Stimulated activated CD4-positive, alpha-beta T cell treated with anti-CD3 and anti-CD28 coated beads, Interleukin-12 subunit alpha, Interleukin-12 subunit beta, amount 100 ng/mL, for 48 hours (primary cell): ENCODE results near the gene EDN2.
A peak's percentile ranks its signal among the peaks of the same experiment; 100 is the strongest.

Source experiments
- DNase-seq, 3 donors: peaks; one replicate each; pipeline ENCODE4 v3.0.0-alpha.2; 2020; ENCODE audit warnings: low read depth in 2 of 3, low spot score in 1 of 3

EDN2 gene

DNA sequence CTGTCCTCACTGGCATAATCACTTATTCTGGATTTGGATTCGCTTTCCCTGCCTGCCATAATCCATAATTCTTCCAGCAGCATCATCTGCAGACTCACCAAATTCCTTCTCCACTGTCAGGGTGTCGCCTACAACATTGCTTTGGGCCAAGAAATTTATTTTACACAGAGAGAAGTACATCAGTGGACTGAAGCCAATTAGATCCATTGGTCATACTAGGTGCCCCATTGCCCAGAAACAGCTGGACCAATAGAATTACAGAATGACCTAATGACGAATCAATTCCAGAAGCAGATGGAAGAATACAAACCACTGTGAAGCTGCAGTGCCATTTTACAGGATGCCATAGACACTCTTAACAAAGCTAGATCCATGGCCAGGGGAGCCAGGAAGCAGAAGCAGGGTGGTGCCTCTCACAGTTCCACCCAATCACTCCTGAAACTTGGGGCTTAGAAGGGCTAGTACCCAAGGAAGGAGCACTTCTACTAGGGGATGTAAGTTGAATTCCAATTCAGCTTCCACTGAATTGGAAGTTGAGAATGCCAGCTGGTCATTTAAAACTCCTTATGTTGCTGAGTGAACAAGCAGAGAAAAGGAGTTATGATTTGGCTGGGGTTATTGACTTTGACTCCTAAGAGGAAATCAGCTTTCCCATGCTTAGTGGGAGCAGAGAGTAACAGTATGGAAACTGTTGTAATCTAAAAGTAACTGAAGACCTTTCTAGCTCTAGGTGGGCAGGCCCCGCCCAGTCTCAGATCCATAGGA lies 44.0 kb downstream of the EDN2 start:
- DNase-seq, result no peak

DNA sequence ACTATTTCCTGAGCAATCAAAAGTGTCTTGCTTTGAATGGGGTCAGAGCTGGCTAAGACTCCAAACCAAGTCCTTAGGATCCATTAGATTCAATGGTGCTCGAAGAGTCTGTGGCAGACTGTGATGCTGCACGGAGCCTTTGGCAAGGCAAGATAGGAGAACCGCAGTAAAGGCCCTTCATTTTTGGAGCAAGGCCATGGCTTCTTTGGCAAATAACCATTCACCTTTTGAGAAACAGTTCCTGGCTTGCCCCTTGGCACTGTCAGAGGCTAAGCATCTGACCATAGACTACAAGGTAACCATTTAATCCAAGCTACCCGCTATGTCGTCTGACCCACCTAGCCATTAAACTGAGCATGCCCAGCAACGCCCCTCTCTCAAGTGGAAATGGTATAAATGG lies 45.2 kb downstream of the EDN2 start:
- DNase-seq, result no peak

DNA sequence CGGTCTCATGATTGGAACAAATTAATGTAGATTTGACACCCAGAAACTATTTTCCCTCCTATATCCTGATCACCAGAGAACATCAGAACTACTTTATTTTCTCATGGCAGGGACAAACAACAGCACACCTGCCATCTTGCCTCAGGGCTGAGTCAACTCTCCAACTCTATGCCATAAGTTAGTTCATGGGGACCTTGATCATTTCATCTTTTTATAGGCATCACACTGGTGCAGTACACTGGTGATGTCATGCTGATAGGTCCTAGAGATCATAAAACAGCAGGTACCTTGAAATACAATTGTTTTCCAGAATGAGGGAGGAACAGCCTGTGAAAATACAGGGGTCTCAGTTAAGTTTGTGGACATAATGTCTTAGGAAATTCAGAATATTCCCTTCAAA lies 45.8 kb downstream of the EDN2 start:
- DNase-seq, result no peak

DNA sequence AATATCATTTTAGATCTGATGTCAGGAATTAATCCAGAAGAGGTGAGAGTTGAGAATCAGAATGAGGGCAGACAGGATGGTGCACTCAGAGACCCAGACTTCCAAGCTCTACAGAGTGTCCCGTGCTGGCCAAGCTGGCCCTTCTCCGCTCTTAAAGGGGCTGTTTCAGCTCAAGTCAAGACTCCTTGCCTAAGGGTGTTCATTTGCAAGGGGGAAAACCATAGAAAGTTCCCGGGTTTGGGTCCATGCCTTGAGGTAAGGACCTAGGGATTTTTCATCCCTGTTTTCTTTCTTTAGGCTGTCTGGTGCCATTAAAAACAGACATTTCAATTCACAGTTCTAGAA lies 47.5 kb downstream of the EDN2 start:
- no peak for DNase-seq

DNA sequence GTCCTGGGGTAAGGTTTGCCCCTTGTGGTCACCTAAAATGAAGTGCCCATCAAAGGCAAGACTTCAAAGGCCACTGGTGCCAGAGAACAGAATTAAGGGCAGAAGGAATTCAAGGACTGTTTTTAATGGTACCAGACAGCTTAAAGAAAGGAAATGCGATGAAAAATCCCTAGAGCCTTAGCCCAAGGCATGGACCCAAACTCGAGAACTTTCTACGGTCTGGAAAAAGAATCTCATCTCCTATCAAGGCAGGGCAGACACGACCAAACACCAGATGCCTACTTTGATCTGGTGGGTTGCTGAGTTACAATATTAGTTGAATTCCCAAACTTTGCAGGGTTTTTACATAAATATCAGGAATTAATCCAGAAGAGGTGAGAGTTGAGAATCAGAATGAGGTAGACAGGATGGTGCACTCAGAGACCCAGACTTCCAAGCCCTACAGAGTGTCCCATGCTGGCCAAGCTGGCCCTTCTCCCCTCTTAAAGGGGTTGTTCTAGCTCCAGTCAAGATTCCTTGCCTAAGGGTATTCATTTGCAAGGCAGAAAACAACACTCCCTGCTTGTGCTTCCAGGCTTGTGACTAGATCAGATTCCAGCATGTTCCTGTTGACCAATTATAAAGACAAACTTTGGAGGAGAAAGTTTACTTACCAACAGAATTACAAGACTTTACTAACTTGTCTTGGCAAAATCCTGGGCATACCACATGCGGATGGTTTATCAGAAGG lies 48.0 kb downstream of the EDN2 start:
- DNase-seq, result no peak

DNA sequence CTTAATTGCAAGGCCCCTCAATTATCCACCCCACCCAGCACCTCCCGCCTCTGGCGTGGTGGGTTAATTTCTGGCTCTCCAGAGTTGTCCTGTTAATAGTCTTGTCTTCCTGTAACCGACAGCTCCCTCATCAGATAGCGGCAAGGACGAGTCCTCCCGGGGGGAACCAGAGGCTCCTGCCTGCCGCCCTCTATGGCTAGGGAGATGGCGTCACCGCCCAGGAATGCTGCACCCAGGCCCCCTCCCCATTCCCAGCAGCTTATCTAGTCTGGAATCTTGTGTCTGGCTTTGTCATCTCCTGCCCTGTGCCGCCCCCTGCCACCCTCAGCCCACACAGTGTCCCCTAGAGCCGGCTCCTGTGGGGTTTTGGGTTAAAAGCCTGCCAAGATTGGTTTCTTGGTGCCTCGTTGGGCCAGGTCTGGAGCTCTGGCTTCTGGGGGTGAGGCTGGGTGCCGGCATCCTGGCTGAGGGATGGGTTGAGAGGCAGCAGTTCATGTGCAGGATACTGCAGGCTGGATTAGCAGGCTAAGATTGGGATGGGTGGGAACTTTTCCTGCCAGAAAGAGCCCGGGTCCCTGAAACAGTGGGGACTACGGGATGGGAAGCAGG lies 48.8 kb downstream of the EDN2 start:
- DNase-seq, result no peak

DNA sequence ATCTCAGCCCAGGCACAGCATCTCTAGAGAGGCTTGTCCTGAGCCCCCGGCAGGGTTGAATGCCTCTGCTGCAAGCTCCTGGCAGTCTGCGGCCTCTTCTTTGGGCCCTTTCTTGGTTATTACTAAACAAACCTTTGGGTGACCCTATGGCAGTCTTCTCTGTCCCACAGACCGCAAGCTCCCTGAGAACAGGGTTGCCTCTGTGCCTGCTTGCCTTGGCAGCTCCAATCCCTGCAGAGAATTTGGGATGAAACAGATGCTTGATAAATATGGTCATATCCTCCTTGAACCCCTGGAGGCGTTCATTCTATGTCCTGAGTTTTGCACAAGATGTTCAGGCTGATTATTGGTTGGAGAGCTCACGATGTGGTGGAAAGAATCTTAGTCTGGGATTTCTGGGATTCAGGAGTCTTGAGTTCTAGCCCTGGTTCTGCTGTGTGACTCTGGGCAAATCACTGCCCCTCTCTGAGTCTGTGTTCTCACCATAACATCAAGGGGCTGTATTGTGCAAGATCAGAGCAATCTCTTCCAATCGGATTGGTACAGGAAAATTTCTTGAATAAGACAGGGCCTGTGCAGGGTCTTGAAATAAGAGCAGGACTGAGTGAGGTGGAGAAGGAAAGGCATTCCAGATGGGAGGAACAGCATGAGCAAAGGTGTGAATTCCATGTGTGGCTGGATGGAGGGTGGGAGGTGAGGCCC lies 49.6 kb downstream of the EDN2 start:
- DNase-seq, result no peak

DNA sequence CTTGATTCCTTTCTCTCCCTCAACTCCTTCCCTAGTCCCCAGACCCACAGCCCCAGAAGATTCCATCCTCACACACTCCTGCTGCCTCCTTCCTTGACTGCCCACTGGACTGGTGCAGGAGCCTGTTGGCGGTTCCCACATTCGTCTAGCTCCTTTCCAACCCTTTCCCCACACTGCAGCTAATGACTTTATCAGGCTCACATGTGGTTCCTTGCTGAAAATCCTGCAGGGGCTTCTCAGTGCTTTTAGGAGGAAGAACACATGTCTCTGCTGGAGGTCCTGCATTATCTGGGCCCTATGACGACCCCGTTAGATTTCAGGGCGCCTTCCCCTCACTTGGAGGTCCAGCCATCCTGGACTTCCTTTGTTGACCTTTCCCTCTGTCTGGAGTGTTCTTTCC lies 50.2 kb downstream of the EDN2 start:
- no peak for DNase-seq

DNA sequence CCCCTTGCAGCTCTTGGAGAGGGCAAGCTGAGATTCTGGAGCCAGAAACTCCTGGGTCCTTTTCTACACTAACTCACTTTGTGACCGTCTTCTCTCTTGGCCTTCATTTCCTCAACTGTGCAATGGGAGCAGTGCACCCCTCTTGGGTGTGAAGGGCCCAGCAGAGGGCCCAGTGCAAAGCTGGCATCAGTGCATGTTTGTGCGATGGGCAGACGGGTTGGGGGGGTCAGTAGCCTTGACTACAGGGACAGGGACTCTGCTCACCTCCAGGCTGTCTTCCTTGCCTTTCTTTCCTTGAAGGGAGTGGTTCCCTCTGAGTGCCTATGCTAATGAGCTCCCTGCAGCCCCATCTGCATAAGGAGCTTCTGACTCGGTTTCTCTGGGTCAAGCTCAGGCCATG lies 51.0 kb downstream of the EDN2 start:
- no peak for DNase-seq

DNA sequence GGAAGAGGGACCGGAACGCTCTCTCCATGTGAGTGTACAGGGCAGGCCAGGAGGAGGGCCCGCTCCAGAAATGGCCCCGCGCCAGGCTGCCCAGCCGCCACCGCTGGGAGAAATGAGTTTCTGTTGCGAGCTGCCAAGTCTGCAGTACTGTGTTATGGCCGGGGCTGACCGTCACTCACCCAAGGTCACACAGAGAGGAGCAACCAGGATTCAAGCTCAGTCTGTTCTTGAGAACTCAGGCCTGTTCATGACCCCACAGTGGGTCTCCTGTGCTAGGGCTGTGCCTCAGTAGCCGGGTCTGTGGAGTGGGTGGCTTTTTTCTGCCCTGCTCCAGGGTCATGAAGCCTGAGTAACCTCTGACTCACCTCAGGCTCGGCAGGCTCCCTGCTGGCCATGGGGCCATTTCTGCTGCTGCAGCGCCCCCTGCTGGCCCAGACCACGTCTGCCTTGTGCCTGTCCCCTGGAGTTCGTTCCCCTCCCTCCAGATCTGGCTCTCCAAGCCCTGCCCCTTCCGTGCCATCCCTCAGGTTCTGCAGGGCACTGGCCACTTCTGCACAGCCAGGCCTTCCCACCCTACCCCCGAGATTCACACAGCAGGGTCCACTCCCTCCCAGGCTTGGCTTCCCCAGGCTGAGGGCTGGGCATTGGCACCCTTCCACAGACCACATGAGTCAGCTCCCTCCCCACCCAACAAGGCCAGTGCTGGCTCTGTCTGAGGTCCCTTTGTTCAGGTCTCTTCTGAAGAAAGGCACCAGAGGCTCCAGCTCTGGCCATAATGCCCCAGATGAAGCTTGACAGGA lies 51.8 kb downstream of the EDN2 start:
- peak; percentile 72 to 77 (median 75) for DNase-seq

DNA sequence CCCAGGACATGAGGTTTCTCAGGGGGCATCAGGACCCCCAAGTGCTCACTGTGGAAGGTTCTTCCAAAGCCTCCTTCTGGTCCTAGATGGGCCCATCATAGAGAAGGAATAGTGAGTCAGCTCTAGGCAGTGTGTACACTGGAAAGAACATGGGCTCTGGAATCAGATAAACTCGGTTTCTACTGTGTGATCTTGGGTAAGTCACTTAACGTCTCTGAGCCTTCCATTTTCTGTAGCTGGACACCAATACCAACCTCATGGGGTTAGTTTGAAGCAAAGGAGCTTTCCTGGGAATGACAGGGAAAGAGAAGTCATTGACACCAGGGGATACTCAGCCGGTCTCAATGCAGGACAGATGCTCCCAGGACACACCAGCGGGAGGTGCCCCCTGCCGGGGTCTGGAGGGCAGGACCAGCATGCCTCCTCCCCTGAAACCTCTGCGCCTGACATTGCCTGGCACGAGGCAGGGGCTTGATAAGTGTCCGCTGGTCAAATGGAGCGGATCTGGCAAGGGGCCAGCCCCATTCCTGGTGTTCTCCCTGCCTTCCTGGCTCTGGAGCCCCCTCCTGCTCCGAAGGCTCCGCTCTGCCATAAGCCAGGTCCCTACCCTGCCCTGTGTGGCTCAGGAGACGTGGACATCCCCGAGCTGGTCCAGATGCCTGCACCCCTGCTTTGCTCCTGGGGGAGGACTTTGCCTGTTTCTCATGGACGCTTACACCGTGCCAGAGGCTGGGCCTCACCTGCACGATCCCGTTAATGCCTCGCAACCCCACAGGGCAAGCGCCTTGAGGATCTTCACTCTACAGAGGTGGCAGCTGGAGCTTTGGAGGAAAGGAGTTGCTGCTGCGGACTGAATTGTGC lies 52.8 kb downstream of the EDN2 start:
- no peak for DNase-seq

DNA sequence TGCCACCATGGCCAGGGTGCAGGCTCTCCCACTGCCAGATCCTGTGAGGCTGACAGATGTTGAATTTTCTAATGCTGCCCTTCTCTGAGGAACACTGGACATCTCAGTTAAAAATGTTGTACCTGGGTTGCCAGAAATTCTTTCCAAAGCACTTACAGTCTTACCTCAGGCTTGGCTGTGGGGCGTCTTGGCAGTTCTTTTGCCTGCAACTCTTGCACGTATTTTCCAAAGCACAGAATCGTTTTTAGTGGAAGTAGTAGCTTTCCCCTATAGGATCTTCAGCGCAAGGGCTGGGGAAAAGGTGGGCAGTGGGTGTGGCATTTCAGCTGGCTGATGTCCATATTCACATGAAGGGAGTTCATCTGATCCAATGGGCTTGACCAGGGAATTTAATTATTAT lies 53.9 kb downstream of the EDN2 start:
- no peak for DNase-seq

DNA sequence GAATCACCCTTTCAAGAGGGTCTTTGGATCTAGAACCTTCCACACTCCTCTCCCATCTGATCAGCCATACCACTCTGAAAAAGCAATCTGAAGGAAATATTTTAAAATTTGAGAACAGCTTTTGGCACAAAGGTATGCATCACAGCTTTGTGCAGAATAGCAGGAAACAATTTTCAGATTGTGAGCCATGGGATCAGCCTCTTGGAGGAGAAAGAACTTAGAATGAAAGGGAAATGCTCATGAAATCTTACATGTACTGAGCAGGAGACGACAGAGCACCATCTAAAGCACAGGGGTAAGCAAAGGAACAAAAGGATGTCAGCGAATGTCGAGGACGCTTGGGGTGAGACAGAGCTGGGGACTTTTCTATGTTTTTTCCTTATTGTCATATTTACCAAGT lies 54.4 kb downstream of the EDN2 start:
- DNase-seq, result no peak

DNA sequence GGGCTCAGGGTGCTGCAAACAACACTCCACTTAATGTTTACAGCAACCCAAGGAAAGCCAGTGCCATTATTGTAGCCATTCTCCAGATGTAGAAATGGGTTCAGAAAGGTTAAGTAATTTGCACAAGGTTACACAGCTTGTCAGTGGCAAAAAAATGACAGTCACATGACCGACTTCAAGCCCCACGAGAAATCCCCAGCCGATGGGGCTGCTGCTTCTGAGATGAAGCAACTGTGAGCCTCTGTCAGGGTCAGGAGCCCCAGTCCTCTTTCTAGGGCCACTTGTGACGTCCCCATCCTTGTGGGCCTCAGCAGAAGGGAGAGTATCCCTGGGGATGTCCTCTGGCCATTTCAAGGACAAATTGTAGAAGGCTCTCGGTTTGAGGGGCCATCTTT lies 54.8 kb downstream of the EDN2 start:
- no peak for DNase-seq
